Sigmoid colon (tissue), 7 donors: ENCODE data around the gene CFAP100. TPM values are rescaled to one million over a fixed set of nuclear protein-coding genes. Genes with fewer than 3 reads are reported as not detected.

ENCODE experiments used
- DNase-seq: peaks from one replicate; pipeline ENCODE4 v3.0.0-alpha.2; 2019
- H3K27ac ChIP-seq, 4 donors: fragments of 200-600 bp; sonication (generic); one replicate each; pipeline ENCODE4 v1.5.1; 2016 to 2019; ENCODE audit warnings: mild to moderate bottlenecking in 1 of 4
- H3K27me3 ChIP-seq, 3 donors: fragments of 200-600 bp; sonication (generic); one replicate each; pipeline ENCODE4 v1.5.1; 2019; ENCODE audit warnings: mild to moderate bottlenecking in 1 of 3
- H3K36me3 ChIP-seq, 4 donors: fragments of 200-600 bp; sonication (generic); one replicate each; pipeline ENCODE4 v1.5.1; 2016 to 2019
- H3K4me1 ChIP-seq, 4 donors: fragments of 200-600 bp; sonication (generic); one replicate each; pipeline ENCODE4 v1.5.1; 2017 to 2019
- H3K4me3 ChIP-seq, 4 donors: fragments of 200-600 bp; sonication (generic); one replicate each; pipeline ENCODE4 v1.5.1; 2017 to 2019; ENCODE audit warnings: mild to moderate bottlenecking in 2 of 4, moderate library complexity in 1 of 4
- H3K9me3 ChIP-seq, 4 donors: fragments of 200-600 bp in 3 of 4; sonication (generic) in 3 of 4; one replicate each; pipeline versions ENCODE4 v1.5.1 to v1.6.1; 2013 to 2019
- CTCF ChIP-seq, 4 experiments: fragments of 450-650 bp in 3 of 4; fragments of 200-600 bp in 1 of 4; IDR thresholded peaks; one replicate each; pipeline ENCODE4 v1.5.1; 2016 to 2019; ENCODE audit warnings: antibody characterized with exemption in 4 of 4, mild to moderate bottlenecking in 3 of 4, moderate library complexity in 2 of 4
- EP300 ChIP-seq, 4 donors: sonication (generic); formaldehyde crosslinking; IDR thresholded peaks; one replicate each; pipeline ENCODE4 v1.6.1; 2017; ENCODE audit warnings: antibody characterized with exemption in 4 of 4
- POLR2A ChIP-seq, 2 donors: fragments of 450-650 bp; IDR thresholded peaks; one replicate each; pipeline ENCODE4 v1.6.1; 2016; ENCODE audit warnings: antibody characterized with exemption in 2 of 2, mild to moderate bottlenecking in 2 of 2, moderate library complexity in 2 of 2
- POLR2AphosphoS5 ChIP-seq, 4 donors: sonication (generic); formaldehyde crosslinking; IDR thresholded peaks; one replicate each; pipeline ENCODE4 v1.6.1; 2017; ENCODE audit warnings: antibody characterized with exemption in 4 of 4
- WGBS, 2 donors: extraction: QIAGEN DNeasy Blood & Tissue Kit; methylation state at CpG; one replicate each; pipeline ENCODE4 v1.1.7; 2013; 5-methylcytosine and 5-hydroxymethylcytosine counted together
- intact Hi-C: fragments of 100-400 bp; cut with DNase I; formaldehyde crosslinking; loops from one replicate; pipeline ENCODE4 v1.15.1; 2023
- polyA plus RNA-seq, 3 donors: library from polyadenylated mRNA; stranded (reverse); fragments of 200-250 nt; gene quantifications; one replicate each; pipeline ENCODE4 v1.2.3, GENCODE V29; 2013
- total RNA-seq, 4 donors: library from RNA; depleted of rRNA; stranded (reverse); fragments of >200 nt; gene quantifications; one replicate each; pipeline ENCODE4 v1.1.0, GENCODE V29; 2016
- donor health status: healthy with polysubstance abuse.
- donor health status: Bipolar disorder and iron deficiency.
- donor health status: healthy.

The CFAP100 gene
- total and polyA plus RNA-seq, 7 donors: not detected

DNA sequence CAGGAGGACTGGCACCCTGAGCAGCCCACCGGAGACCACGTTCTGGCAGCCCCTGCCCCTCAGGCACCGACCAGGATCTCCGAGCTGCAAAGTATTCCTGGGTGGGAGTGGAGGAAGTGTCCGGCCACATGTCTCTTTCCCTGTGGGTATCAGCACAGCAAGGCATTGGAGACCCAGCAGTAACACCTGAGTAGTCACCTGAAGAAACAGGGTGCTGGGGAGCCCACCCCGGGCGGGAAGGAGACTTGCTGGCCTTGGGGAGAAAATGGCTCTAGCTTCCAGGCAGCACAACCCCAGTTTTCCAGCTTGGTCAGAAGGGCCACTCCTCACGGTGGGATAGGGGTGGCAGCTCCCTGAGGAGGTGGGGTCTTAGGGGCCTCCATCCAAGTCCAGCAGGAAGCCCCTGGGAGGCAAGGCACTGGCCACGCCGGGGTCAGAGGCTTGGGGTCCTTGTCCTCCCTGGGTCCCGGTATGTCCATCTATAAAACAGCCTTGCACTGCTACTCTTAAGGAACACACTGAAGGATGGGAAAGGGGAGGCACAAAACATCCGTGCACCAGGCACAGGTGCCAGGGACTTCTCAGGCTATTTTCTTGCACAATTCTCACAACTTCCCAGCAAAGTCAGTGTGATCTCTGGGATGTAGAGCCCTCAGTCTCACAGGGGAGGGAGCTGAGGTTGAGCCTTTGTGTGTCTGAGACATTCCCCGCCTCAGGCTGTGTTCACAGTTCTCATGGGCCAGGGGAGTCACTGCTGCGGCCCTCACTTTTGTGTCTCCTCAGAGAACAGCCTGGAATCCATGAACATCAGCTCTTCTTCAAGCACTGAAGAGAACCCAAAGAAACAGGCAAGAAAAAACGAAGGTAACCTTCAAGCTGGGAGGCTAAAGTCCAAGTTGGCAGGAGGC lies 11.9 kb downstream of the CFAP100 start:
- WGBS, 2 donors: 82% methylated on average over 15 of the region's 15 CpGs
- Histone ChIP-seq H3K27me3 (peaks cover 0 to under 1% (median 0%) of the 10 kb centered on the region in 3 donors), H3K36me3 (no peaks in the 10 kb centered on the region), H3K9me3 (peaks cover 0 to 4% (median 0%) of the 10 kb centered on the region in 4 donors), H3K4me1 (no peaks in the 10 kb centered on the region), H3K27ac (no peak overlapping the region), H3K4me3 (no peak overlapping the region)
- TF ChIP-seq POLR2AphosphoS5 (IDR thresholded peaks at IDR 0.05) (no peak), EP300 (IDR thresholded peaks at IDR 0.05) (no peak), POLR2A (IDR thresholded peaks at IDR 0.05) (no peak), CTCF (IDR thresholded peaks at IDR 0.05) (no peak)
- no peak for DNase-seq
- intact Hi-C loops: no loop called here

DNA sequence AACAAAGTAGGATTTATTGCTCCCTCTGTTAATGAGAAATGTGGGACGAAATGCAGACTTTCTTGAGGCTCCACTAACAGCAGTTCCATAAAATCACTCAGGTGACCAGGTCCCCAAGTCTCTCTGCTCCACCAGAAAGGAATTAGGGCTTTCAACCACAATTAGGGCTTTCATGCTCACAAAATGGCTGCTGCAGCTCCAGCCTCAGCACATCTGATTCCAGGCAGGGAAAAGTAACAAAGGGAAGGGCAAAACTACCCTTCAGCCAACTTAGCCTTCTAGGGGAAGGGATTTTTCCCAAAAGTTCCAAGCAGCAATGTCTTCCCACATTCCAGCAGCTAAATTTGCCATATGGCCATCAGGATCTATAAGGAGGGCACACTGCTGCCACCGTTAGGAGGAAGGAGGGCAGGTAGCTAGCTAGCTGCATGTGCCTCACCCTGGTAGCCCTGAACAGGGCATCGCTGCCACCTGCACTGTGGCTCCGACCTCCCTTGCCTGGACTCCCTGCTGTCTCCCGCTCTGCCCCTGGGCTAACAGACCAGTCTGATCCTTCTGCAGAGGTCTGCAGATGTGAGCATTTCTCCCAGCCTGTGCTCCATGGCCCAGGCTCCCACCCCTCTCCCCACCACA lies 12.8 kb downstream of the CFAP100 start:
- Histone ChIP-seq H3K4me1 (no peaks in the 10 kb centered on the region), H3K4me3 (no peak overlapping the region), H3K27ac (no peak overlapping the region), H3K27me3 (peaks cover 0 to 7% (median 0%) of the 10 kb centered on the region in 3 donors), H3K36me3 (no peaks in the 10 kb centered on the region), H3K9me3 (peaks cover 0 to 4% (median 0%) of the 10 kb centered on the region in 4 donors)
- 76 to 82% methylated on average over 5 of the region's 5 CpGs for WGBS, 2 donors
- no peak for TF ChIP-seq EP300 (IDR thresholded peaks at IDR 0.05)
- no peak for TF ChIP-seq POLR2AphosphoS5 (IDR thresholded peaks at IDR 0.05)
- TF ChIP-seq CTCF (IDR thresholded peaks at IDR 0.05): no peak
- TF ChIP-seq POLR2A (IDR thresholded peaks at IDR 0.05): no peak
- no peak for DNase-seq
- intact Hi-C loops: no loop called here

DNA sequence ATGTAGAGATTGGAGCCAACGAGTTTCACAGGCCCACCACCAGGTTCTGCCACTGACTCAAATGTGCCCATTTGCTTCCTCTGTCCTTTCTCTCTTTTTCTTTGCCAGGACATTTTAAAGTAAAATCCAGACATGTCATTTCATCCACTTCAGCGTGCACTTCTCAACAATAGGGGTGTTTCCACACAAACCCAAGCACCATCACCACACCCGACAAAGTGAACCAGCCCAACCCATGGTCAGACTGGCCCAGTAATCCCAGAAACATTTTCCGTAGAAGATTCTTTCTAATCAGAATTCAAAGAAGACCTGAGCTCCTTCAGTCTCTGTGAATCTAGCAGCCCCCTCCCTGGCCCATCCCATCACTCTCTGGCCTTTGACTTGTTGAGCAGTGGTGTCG lies 13.4 kb downstream of the CFAP100 start:
- Histone ChIP-seq H3K9me3 (peaks cover 0 to 4% (median 0%) of the 10 kb centered on the region in 4 donors), H3K4me3 (no peak overlapping the region), H3K27ac (no peak overlapping the region), H3K4me1 (no peaks in the 10 kb centered on the region), H3K27me3 (peaks cover 0 to 7% (median 0%) of the 10 kb centered on the region in 3 donors), H3K36me3 (no peaks in the 10 kb centered on the region)
- intact Hi-C loops: no loop called here
- no peak for DNase-seq
- WGBS, 2 donors: 79 to 87% methylated on average over 5 of the region's 5 CpGs
- TF ChIP-seq POLR2AphosphoS5 (IDR thresholded peaks at IDR 0.05) (no peak), EP300 (IDR thresholded peaks at IDR 0.05) (no peak), POLR2A (IDR thresholded peaks at IDR 0.05) (no peak), CTCF (IDR thresholded peaks at IDR 0.05) (no peak)

DNA sequence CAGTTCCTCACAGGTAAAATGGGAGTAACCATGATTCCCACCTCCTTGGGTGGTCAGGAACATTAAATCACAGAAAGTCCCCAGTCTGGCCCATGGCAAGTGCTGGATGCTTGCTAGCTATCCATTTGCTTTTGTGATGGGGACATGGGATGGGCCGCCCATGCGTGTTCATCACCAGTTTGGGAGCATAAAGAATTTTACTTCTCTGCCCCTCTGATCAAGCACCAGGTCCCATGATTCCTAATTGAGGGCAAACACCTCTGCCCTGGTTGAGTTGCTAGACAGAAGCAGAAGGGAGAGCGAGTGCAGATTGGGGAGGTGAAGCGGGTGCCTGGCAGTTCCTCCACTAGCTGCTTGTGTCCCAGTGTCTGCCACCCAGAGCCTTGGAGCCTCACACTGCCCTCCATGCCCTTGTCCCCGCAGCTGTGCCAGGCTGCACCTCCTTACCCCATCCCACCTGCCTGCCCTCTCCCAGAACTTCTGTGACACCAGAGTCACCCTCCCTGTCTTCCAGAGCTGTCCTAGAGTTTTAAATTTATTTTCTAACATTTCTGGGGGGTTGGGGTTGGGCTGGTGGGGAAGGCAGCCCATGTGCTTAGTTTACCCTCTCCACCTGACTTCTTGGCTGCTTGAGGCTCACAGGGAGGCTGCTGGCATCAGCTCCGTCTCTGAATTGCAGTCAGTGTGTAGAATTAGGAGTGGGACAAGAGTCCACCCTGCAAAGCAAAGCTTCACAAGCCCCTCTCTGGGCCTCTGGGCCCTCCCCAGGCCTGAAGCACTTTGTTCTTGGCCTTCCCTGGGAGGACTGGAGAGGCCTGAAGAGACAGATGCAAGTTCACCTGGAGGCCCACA lies 18.4 kb downstream of the CFAP100 start:
- 91 to 93% methylated on average over 6 of the region's 6 CpGs for WGBS, 2 donors
- Histone ChIP-seq H3K27ac (no peak overlapping the region), H3K36me3 (no peaks in the 10 kb centered on the region), H3K9me3 (no peaks in the 10 kb centered on the region), H3K4me1 (peaks cover 0 to 7% (median 3%) of the 10 kb centered on the region in 4 donors), H3K4me3 (no peak overlapping the region), H3K27me3 (peaks cover 8 to 46% (median 39%) of the 10 kb centered on the region in 3 donors)
- TF ChIP-seq POLR2A (IDR thresholded peaks at IDR 0.05) (no peak), EP300 (IDR thresholded peaks at IDR 0.05) (no peak), POLR2AphosphoS5 (IDR thresholded peaks at IDR 0.05) (no peak), CTCF (IDR thresholded peaks at IDR 0.05) (no peak)
- DNase-seq: no peak
- intact Hi-C loops: no loop called here
